NOMO-1 treated with DMSO at 0.1 percent for 48 hours (cell line): ENCODE results near the gene ACADL.
"Not testable (repeated sequence)": the region's sequence is repeated elsewhere in the genome, so short reads cannot be mapped to it uniquely, and the experiment has no call there.

ENCODE experiments used
- DNase-seq: peaks from one replicate; lab custom pipeline; 2025; ENCODE audit not compliant: unreplicated experiment; lab: John Stamatoyannopoulos, UW

ACADL gene

DNA sequence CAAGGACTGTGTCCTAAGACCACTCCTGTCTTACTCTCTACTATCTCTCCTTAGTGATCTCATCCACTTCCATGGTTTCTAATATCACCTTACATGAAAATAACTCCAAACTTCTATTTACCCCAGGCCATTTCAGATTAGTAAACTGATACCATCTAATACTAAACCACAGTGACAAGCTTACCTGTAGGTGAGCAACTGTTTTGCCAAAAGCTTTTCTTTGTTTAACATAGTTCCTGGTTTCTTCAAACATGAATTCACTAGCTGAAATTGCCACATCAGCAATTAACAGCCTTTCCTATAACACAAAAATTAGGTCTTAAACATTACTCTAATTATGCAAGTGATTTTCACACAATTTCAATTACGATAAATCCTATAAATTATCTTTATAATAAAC is 22.1 kb downstream of the ACADL start:
- no peak for DNase-seq

DNA sequence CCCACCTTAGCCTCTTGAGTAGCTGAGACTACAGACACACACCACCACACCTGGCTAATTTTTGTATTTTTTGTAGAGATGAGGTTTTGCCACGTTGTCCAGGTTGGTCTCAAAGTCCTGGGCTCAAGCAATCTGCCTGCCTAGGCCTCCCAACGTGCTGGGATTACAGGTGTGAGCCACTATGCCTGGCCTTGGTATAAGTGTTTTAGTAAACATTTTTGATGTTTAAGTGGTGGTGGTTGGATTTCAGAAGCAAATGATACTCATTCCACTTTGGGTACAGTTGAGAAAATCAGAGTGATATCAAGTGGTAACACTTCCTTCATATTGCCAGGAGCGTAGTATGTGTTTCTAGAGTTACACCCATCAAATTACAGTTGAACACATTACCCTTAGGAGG is 25.4 kb downstream of the ACADL start:
- no peak for DNase-seq

DNA sequence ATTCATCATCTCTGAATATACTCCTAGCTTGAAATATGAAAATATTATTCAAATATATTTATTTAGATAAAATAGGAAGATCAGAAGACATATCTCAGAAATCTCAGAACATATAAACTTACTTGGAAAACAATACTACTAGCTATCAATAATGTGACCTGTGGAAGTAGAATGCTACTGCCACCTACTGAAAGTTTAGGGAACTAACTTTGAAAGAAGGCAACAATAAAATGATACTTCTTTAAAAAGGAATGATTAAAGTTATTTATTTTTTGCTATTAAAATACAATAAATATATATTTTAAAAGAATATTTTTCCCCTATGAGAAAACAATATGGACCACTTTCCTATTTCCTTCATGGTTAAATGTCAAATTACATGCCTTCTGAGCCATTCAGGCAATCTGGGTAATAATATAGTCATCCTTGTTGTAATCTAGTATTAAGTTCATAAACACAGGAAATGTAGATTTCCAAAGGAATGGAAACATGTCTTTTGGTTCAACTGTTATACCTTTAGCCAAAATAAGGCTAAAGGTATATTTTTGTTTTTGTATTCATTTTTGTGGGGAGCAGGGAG is 26.0 kb downstream of the ACADL start:
- peak; percentile 40 for DNase-seq

DNA sequence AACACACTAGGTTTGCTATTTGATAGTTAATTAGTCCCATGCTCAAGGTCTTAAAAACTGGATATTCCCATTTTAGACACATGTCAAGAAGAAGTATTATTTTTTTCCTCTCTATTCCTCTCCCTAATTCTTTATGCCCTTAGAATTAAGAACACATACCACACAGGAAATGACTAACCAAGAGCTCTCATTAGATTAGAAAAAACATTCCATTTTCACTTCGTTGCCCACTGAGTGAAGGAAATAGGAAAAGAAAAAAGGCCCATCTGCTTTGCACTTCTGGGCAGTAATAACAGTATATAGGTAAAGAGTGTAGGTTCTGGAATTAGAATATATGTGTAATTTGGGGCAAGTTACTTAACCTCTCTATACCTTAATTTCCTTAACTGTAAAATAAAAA is 26.9 kb downstream of the ACADL start:
- DNase-seq = no peak

DNA sequence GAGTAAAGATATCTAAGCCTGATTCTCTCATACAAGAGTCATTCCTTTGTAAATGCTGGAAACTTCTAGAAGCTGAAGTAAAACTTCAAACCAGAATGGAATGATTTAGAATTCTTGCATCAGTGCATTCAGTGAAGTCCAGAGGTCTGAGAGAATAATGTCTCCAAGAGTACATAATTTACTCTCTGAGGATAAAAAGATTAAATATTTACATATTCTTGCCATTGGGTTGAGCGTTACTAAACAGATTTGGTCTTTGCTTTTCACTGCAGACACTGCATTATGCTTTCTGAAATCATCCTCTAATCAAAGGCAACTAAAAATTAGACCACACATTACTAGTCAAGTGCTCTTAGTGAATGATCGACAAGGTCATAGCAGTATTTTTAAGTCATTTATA is 27.5 kb downstream of the ACADL start:
- DNase-seq = no peak

DNA sequence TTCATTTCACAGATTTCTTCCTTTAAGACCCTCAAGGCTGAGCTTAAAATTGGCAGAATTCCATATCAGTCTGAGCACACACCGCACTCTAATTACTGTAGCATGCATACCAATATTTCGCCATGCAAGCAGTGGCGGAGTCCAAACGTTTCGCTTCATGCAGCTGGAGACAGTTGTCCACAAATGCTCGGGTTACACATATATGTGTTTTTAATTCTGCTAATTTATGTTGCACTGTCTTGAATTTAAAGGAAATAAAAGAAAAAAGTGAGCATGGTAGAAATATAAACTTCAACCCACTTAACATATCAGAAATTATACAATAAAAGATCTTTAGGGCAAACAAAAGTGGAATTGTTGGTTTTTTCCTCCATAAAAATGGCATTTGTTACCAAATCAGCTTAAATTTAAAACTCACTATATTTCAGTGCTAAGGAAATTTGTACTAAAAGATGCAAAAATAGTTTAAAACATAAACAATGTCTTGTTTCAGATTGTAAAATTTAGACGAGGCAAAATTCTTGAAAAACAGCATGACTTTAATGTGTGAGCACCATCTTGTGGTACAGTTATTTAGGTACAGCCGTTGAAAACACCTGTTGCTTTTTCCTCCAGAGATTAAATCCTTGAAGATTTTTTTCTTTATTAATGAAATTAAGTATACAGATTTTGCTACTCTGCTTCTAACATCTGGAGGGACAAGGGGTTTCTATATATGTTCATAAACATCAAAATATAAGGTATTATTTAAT is 30.0 kb downstream of the ACADL start:
- peak; percentile 60 for DNase-seq

DNA sequence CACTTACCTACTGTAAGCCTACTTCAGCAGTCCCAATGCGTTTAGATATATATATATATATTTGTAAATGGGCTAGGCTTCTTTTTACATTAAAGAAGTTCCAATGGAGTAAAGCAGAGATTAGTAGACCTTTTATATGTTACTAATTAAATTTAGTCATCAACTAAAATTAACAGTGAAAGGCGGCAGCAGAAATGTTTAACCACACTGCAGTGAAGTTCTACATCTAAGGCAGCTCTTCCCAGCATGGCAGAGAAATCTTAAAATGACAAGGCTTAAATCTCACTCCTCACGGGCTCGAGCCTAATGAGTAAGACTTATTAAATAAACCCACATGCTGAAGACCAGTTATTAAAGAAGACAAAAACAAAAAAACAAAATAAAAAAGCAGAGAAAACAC is 34.9 kb downstream of the ACADL start:
- DNase-seq = no peak

DNA sequence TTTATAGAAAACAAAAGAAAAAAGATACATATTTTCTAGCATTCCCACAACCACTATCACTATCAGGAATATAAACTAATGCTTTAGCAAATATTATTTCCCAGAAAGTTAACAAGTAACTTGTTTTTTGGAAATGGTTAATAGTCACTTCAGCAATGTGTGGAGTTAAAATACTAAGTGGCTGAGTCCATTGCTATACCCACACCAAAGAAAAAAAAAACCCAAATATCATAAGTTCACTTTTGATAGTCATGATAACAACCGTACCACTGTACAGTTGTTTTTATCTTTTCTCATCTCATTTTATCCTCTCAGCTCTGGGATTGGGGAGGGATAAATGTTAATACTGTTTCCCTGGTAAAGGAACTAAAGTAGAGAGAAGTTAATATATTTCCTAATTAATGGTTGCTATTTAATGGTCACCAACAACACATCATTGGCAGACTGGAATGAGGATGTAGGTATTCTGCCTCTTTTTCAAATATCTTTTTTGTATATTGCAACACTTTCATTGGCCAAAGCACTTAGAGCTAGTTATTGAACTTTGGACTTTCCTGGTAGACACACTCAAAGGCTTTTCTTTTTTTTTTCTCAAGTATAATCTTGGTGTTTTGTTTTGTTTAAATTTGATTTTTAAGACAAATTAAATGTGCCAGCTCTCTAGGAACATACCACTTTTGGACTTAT is 35.7 kb downstream of the ACADL start:
- peak; percentile 75 for DNase-seq

DNA sequence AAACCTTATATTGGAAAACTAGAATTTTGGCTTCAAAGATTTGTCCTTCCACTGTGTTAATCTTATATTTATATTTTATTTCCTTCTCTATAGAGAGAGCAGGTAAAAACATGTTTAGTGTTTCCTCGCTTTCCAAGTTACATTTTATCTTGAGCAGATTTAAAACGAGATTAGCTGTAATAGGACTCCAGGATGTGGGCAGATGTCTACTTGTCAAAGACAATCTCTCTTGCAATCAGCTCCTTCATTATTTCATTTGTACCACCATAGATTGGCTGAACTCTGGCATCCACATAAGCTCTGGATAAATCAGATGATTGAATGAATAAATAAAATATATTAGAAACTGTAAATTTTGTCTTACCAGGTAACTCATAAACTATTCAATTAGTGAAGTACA is 36.5 kb downstream of the ACADL start:
- DNase-seq = no peak

DNA sequence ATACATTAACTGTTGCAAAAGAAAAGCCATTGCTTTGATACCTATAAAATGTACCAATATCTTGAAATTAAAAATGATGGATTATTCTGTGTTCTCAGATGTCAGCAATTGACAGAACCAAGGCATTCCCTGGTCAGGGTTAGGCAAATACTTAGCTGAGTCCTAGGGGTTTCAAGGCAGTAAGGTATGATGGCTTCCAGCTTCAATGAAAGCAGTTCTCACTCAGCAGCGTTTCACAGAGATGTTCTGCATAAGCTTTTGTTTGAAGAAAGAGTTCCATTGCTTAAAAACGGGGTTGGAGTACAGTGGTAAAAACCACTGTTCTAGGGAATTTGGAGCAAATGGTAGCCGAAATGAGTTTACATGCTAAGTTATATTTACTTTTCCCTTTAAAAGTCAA is 37.1 kb downstream of the ACADL start:
- DNase-seq = no peak

DNA sequence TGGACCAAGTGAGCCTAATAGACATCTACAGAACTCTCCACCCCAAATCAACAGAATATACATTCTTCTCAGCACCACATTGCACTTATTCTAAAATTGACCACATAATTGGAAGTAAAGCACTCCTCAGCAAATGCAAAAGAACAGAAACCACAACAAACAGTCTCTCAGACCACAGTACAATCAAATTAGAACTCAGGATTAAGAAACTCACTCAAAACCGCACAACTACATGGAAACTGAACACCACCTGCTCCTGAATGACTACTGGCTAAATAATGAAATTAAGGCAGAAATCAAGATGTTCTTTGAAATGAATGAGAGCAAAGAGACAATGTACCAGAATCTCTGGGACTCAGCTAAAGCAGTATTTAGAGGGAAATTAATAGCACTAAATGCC is 41.3 kb downstream of the ACADL start:
- DNase-seq = not testable (repeated sequence)

DNA sequence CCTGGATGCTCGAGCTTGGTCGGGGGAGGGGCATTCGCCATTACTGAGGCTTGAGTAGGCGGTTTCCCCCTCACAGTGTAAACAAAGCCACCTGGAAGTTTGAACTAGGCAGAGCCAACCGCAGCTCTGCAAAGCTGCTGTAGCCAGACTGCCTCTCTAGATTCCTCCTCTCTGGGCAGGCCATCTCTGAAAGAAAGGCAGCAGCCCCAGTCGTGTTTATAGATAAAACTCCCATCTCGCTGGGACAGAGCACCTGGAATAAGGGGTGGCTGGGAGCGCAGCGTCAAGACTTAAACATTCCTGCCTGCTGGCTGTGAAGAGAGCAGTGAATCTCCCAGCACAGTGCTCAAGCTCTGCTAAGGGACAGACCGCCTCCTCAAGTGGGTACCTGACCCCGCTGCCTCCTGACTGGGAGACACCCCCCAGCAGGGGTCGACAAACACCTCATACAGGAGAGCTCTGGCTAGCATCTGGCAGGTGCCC is 43.6 kb downstream of the ACADL start:
- not testable (repeated sequence) for DNase-seq

DNA sequence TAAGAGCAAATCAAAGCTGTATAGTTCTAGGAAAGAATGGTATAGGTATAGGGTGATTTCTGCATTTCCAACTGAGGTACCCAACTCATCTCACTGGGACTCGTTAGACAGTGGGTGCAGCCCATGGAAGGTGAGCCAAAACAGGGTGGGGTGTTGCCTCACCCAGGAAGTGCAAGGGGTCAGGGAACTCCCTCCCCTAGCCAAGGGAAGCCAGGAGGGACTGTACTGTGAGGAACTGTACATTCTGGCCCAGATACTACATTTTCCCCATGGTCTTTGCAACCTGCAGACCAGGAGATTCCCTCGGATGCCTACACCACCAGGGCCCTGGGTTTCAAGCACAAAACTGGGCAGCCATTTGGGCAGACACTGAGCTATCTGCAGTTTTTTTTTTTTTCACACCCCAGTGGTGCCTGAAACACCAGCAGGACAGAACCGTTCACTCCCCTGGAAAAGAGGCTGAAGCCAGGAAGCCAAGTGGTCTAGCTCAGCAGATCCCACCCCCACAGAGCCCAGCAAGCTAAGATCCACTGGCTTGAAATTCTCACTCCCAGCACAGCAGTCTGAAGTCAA is 44.1 kb downstream of the ACADL start:
- DNase-seq = not testable (repeated sequence)

DNA sequence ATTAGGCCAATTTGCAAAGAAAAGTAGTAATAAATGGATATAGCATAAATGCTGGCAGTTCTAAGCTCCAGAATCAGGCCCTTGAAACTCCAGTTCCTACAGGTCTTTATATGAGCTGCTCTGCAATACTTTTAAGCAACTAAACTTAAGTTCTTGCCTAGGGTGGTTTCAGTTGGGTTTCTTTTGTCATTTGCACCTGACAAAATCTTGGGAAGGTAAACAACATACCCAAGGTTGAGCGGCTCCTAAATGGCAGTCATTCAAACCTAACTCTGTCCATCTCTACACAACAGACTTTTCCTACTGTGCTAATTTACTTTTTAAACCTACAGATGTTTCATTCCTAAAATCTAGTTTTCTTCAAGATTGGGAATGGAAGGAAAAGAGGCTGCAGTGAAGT is 44.8 kb downstream of the ACADL start:
- no peak for DNase-seq

DNA sequence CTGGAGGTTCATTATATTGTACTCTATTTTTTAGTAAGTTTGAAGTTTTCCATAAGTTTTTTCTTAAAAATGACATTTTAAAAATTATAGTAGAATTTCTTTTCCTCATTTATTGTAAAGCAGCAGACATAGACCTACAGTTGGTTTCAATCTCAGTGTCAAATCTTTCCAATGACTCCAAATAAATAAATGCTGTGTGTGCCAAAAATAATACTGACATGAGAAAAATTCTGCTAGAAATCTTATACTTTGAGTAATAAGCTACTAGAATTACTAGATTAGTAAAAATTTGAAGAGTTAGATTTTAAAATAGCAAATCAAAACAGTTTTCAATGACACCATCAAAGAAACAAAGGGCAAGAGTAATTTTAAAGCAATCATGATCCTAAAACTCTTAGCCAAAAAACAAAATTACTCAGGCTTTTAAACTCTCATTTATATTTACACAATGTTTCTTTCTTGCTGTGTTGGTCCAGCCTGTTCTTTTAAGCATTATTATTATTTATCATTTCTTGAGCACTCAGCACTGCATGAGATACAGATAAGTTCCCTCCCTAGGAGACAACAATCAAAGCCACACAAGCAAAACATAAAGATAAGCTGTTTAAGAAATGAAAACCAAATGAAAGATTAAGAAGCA is 45.8 kb downstream of the ACADL start:
- DNase-seq = no peak

DNA sequence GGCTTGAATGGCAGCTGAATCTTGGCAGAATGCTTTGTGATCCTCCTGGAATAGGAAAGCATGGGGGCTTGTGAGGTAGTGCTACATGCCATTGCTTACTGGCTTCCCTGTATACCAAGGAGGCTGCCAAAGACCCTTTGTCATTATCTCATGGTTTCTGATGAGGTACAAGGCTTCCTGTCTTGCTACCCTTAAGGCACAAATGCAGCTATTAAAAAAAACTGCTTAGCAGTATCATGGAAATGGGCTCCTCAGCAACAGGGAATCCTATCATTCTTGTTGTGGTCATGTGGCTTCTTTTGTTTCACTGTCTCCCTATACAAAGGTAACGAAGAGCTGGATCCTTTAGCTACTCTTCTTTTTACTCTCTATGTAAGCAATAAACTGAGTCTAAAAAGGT is 47.5 kb downstream of the ACADL start:
- no peak for DNase-seq

DNA sequence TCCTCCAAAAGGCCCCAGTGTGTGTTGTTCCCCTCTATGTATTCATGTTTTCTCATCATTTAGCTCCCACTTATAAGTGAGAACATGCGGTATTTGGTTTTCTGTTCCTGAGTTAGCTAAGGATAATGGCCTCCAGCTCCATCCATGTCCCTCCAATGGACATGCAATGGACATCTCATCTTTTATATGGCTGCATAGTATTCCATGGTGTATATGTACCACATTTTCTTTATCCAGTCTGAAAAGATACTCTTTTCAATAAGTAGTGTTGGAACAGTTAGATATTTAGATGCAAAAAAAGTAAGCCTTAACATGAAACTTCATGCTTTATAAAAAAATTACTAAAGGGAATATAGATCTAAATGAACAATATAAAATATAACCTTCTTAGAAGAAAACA is 48.1 kb downstream of the ACADL start:
- not testable (repeated sequence) for DNase-seq

DNA sequence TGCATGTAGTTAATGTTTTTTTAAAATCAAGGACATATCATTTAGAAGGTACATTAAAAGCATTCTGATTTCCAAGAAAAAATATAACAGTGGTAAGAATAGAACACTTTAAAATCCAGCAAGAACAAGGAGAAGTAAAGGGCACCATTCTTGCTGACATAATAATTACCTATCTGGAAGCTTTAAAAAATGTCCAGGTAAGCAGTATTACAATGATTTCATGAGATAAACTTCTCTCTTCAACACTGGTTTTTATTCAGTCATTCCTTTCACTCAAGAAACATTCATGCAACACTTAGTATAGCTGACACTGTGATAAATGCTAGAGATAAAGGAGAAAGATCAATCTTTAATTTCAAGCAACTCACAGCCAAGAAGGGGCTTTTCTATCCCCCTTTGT is 51.2 kb downstream of the ACADL start:
- DNase-seq = no peak

DNA sequence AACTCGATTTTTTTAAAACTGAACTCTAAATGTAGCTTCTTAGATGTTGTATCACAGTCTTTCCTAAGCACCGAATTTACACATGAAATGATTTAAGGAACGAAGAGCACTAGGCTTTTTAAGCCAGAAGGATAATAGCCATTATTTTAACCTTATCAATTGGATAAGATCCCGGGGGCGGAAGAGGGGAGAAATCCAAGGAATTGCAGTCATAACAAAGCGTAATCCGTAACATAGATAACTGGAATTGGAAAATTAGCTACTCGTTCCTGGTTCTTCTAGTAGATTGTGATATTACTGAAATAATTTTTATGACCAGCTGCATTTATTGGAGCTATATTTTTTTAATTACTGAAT is 53.0 kb downstream of the ACADL start:
- DNase-seq = no peak

DNA sequence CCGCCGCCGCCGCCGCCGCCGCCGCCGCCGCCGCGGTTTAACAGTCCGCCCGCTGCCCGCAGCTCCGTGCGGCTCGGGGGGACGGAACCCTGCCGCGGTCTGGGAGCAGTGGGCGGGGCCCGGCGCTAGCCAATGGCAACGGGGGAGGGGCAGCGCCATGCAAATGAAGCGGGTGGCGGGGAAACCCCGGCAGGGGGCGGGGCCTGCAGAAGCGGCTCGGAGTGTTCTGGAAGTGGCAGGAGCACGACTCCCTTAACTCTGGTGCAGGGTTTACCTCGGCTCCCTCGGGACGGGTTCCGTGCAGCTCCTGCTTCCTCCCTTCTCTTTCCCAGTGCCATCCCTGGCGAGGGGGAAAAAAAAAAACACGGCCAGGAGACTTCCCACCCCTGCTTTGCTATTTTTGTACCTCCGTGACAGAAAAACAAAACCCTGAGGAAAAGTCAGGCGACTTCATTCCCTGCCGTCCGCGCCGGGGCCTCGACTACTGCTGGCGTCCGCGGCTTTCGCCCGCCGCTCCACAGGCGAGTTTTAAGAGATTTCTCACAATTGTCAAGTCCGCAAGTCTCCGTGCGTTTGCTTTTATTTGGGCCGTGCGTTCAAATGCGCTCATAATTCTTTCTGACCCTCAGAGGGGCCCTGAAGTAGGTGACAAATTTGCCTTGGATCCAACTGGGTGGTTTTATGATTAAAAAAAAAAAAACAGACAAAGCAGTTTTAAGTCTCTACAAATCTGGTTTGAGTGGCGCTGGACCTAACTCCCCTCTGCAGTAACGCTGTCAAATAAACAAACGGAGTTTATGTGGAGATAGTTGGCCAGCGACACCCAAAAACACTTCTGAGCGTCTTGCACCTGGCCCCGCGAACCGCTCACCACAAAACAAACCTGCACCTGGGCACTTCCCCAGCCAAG is 53.7 kb downstream of the ACADL start, which contains the start of gene KANSL1L:
KANSL1L (minus strand) TSS at position 101 of the 910 bp plus-strand sequence. CDS start 16,827 bp downstream, outside the sequence.
- DNase-seq = peak; percentile 95
